GM08714 (cell line): Measurements from ENCODE around the gene FIBIN.

Experiments
- H3K4me3 ChIP-seq: fragments of 200-500 bp; sonication (Bioruptor generic); 2 replicates; pipeline ENCODE4 v1.5.1; 2014; ENCODE audit warnings: mild to moderate bottlenecking, low read length, inconsistent platforms
- ZNF274 ChIP-seq: IDR thresholded peaks from 2 replicates; pipeline ENCODE4 v1.6.1; 2012; ENCODE audit warnings: mild to moderate bottlenecking, low read depth, low read length

The FIBIN gene

GRCh38 chr11:27024865-27025264 lies 31.0 kb downstream of the FIBIN start:
- no peak for TF ChIP-seq ZNF274
- no peak overlapping the region for H3K4me3 ChIP-seq

- no peak overlapping the region for H3K4me3 ChIP-seq
- no peak for TF ChIP-seq ZNF274
These were observed 31.5 kb downstream of the FIBIN start for GRCh38 chr11:27025312-27025955.

GRCh38 chr11:27025957-27026733 lies 32.2 kb downstream of the FIBIN start:
- no peak for TF ChIP-seq ZNF274
- no peak overlapping the region for H3K4me3 ChIP-seq

- H3K4me3 ChIP-seq: no peak overlapping the region
- TF ChIP-seq ZNF274: no peak
These were observed 34.7 kb downstream of the FIBIN start for GRCh38 chr11:27028561-27028965.

GRCh38 chr11:27029966-27030365 lies 36.1 kb downstream of the FIBIN start:
- no peak overlapping the region for H3K4me3 ChIP-seq
- no peak for TF ChIP-seq ZNF274

- H3K4me3 ChIP-seq: no peak overlapping the region
- no peak for TF ChIP-seq ZNF274
These were observed 37.8 kb downstream of the FIBIN start for GRCh38 chr11:27031754-27032153.

GRCh38 chr11:27039873-27040272 lies 46.0 kb downstream of the FIBIN start:
- no peak overlapping the region for H3K4me3 ChIP-seq
- no peak for TF ChIP-seq ZNF274

- no peak for TF ChIP-seq ZNF274
- no peak within 1 kb of the TSS for H3K4me3 ChIP-seq
These were observed 46.6 kb downstream of the FIBIN start, which contains the start of gene BBOX1 for GRCh38 chr11:27040302-27041115. TSS of gene BBOX1 (plus strand) at chr11:27040815. CDS start at chr11:27055431, 14,616 bp downstream.

- no peak for TF ChIP-seq ZNF274
- H3K4me3 ChIP-seq: no peak overlapping the region
These were observed 47.4 kb downstream of the FIBIN start for GRCh38 chr11:27041141-27041899.
